ENCODE data around the gene CNPY1. TPM values are rescaled to one million over a fixed set of nuclear protein-coding genes. Genes with fewer than 3 reads are reported as not detected.

CNPY1 gene
- total RNA-seq, 1 experiment from 2014 or later: not detected

- no CpG with 5 or more reads among the region's 12 CpGs for WGBS (ENCODE audit: extremely low coverage, insufficient read length, low lambda C conversion rate)
- Histone ChIP-seq H3K4me1 (ENCODE audit: insufficient read depth, low read length) (no peaks in the 10 kb centered on the region), H2BK5ac (ENCODE audit: insufficient read length, low read length) (no peak overlapping the region), H3K23ac (ENCODE audit: insufficient read length, low read depth, low read length) (no peak overlapping the region), H4K91ac (ENCODE audit: insufficient read length, low read depth, low read length) (no peak overlapping the region), H2BK12ac (ENCODE audit: insufficient read length, low read depth, low read length) (no peak overlapping the region), H3K27me3 (ENCODE audit: insufficient read depth, low read length) (no peaks in the 10 kb centered on the region; the same call in 1 of the 2 replicates), H4K20me1 (ENCODE audit: control insufficient read depth, insufficient read depth, insufficient read length) (no peaks in the 10 kb centered on the region), H3K4ac (ENCODE audit: low read depth, low read length) (no peak overlapping the region), H3K9ac (ENCODE audit: extremely low read depth, insufficient read length, low read length) (no peak overlapping the region), H4K5ac (ENCODE audit: insufficient read length, low read depth, low read length) (no peak overlapping the region), H3K79me1 (ENCODE audit: insufficient read depth, low read depth, low read length, poor library complexity, severe bottlenecking) (no peaks in the 10 kb centered on the region), H2AK5ac (ENCODE audit: insufficient read length, low read length) (no peak overlapping the region), H3K27ac (ENCODE audit: insufficient read length, low read depth, low read length) (no peak overlapping the region), H3K79me2 (ENCODE audit: insufficient read depth, low read length) (no peaks in the 10 kb centered on the region), H3K23me2 (ENCODE audit: insufficient read length, low read depth, low read length, poor library complexity, severe bottlenecking) (no peaks in the 10 kb centered on the region), H3K9me3 (ENCODE audit: control insufficient read depth, low read depth, low read length) (no peaks in the 10 kb centered on the region), H3K56ac (ENCODE audit: insufficient read length, low read depth, low read length) (no peak overlapping the region), H3T11ph (ENCODE audit: low read length) (no peak overlapping the region), H2BK120ac (ENCODE audit: low read depth, low read length, poor library complexity, severe bottlenecking) (no peak overlapping the region), H3K4me2 (ENCODE audit: insufficient read depth, insufficient read length, low read length) (no peak overlapping the region), H3K14ac (ENCODE audit: insufficient read depth, low read length) (no peak overlapping the region), H2BK15ac (ENCODE audit: low read depth, low read length) (no peak overlapping the region), H4K8ac (replicated peaks; ENCODE audit: insufficient read length, low read depth, low read length) (no peak overlapping the region), H2BK20ac (ENCODE audit: low read depth, low read length, poor library complexity, severe bottlenecking) (no peak overlapping the region), H3K18ac (ENCODE audit: insufficient read length, low read depth, low read length) (no peak overlapping the region), H2AFZ (ENCODE audit: low read length) (no peak overlapping the region)
- H3K4me1 Mint-ChIP-seq: no peaks in the 10 kb centered on the region
- H3K36me3 Mint-ChIP-seq (ENCODE audit: insufficient read depth in 1 of 3, low read depth in 3 of 3): no peaks in the 10 kb centered on the region
- H3K27ac Mint-ChIP-seq: no peak overlapping the region
- peaks cover 0 to 4% of the 10 kb centered on the region in 2 experiments; a peak in 3 of 5 replicates for H3K9me3 Mint-ChIP-seq
- no peak for DNase-seq
- no peak overlapping the region; a peak in 1 of 5 replicates for H3K4me3 Mint-ChIP-seq
- peaks cover 24% of the 10 kb centered on the region for H3K27me3 Mint-ChIP-seq (ENCODE audit: low read depth)
- no peak for TF ChIP-seq CTCF (conservative IDR thresholded peaks at IDR 0.05)
These were observed 4.6 kb upstream of the CNPY1 start for GRCh38 chr7:155550916-155551315.

All from H9 (cell line).